H1 (cell line): ENCODE measurements around the gene TCF7L2. TPM values are rescaled to one million over a fixed set of nuclear protein-coding genes. Genes with fewer than 3 reads are reported as not detected.

Experiments
- EZH2 ChIP-seq: fragments of 200-600 bp; sonication (generic); IDR thresholded peaks from 2 replicates; pipeline ENCODE4 v1.7.1; 2012; ENCODE audit warnings: low read depth, mild to moderate bottlenecking, moderate library complexity, low read length, inconsistent platforms; ENCODE audit not compliant: severe bottlenecking
- KDM1A ChIP-seq: fragments of 200-600, 300-600 bp; sonication (generic); IDR thresholded peaks from 2 replicates; pipeline ENCODE4 v1.7.1; 2016; ENCODE audit warnings: mild to moderate bottlenecking, low read length, borderline replicate concordance
- RNF2 ChIP-seq: fragments of 200-900, 300-1000 bp; sonication (generic); IDR thresholded peaks from 2 replicates; pipeline ENCODE4 v1.7.1; 2016; ENCODE audit warnings: borderline replicate concordance, low read depth, mild to moderate bottlenecking, antibody characterized with exemption, low read length; ENCODE audit not compliant: poor library complexity, severe bottlenecking; ENCODE audit errors: missing control alignments
- SIN3A ChIP-seq, 2 experiments: IDR thresholded peaks in 1 of 2; conservative IDR thresholded peaks in 1 of 2; 2 replicates each; pipeline ENCODE4 v1.6.1; 2011 to 2012; ENCODE audit warnings: low read length in 2 of 2, improper control_type of control experiment in 1 of 2, low read depth in 1 of 2, mild to moderate bottlenecking in 1 of 2
- polyA plus RNA-seq, 7 experiments: library from polyadenylated mRNA; depleted of rRNA in 3 of 7; stranded (reverse) in 5 of 7; unstranded in 2 of 7; fragments of >200 nt in 5 of 7; fragments of 200-250 nt in 2 of 7; gene quantifications; 1 replicate in 5 of 7; 2 replicates in 1 of 7; 4 replicates in 1 of 7; pipeline versions ENCODE4 v1.2.1 to v1.2.3, GENCODE V29; 2011 to 2013; ENCODE audit warnings: missing spikeins in 2 of 7, mixed read lengths in 2 of 7
- total RNA-seq: library from RNA; stranded (reverse); fragmentation: NEBNext Ultra II Directional; extraction: Animal tissue kit (Norgen Biotek cat#: 25700); gene quantifications from 2 replicates; pipeline ENCODE4 v1.2.1, GENCODE V29; 2021
- TF ChIP-seq, protein P1 (sequence below): IDR thresholded peaks from 2 replicates; pipeline ENCODE4 v1.6.1; 2011; ENCODE audit warnings: low read length, improper control_type of control experiment
- TF ChIP-seq, protein P2 (sequence below): IDR thresholded peaks from 2 replicates; pipeline ENCODE4 v1.6.1; 2012; ENCODE audit warnings: inconsistent platforms

TCF7L2 gene
- total and polyA plus RNA-seq, 2 of the 8 experiments (the other 6 are each of a cell fraction or from before 2014, with no cell fraction given) = 33.9 to 67.3 TPM

DNA sequence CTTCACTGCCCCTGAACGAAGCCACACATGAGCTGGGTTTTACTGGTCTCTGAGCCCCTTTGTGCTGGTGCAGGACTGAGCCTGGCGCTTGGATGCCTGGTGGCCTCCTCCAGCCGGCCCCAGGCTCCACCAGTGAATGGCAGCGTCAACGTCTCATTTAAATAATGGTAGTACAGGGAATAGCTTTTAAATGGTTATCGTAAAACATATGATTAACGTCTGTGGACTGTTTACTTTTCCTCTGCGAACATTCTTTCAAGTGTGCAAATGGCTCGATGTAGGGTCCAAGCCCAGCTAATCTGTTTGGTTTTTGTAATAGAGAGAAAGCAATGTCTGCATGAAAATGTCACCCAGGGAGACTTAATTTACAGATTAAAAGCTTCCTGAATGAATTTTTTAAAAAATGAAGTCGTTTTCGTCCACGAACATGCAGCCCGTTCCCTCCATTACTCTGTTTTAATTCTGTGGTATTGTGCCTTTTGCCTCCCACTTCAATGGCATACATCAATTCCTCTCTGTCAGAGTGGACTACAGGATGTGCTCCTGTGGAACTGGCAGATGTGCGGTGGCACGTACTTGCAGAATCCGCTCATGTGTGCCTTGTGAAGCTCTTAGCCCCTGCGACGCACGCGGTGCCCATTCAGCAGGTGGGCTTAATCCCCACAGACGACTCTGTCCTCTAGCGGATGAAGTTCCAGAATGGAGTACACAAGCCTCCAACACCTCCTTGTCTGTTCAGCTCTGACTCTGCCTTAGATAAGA, 192.7 kb downstream of the TCF7L2 start (continued):
- no peak for TF ChIP-seq SIN3A (conservative IDR thresholded peaks at IDR 0.05 in 1 of 2, IDR thresholded peaks at IDR 0.05 in 1 of 2; ENCODE audit: low read depth in 1 of 2, low read length in 2 of 2)
- TF ChIP-seq, protein P1, sequence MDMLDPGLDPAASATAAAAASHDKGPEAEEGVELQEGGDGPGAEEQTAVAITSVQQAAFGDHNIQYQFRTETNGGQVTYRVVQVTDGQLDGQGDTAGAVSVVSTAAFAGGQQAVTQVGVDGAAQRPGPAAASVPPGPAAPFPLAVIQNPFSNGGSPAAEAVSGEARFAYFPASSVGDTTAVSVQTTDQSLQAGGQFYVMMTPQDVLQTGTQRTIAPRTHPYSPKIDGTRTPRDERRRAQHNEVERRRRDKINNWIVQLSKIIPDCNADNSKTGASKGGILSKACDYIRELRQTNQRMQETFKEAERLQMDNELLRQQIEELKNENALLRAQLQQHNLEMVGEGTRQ = no peak
- TF ChIP-seq, protein P2, sequence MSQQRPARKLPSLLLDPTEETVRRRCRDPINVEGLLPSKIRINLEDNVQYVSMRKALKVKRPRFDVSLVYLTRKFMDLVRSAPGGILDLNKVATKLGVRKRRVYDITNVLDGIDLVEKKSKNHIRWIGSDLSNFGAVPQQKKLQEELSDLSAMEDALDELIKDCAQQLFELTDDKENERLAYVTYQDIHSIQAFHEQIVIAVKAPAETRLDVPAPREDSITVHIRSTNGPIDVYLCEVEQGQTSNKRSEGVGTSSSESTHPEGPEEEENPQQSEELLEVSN = no peak
- TF ChIP-seq RNF2 = no peak
- no peak for TF ChIP-seq EZH2
- no peak for TF ChIP-seq KDM1A
